Neuronal stem cell (in vitro differentiated cells): Measurements from ENCODE around the gene TYW1B.
"Not testable (repeated sequence)": the region's sequence is repeated elsewhere in the genome, so short reads cannot be mapped to it uniquely, and the experiment has no call there.

ENCODE experiments used
- DNase-seq: peaks from one replicate; pipeline ENCODE4 v3.0.0-alpha.2; 2013; ENCODE audit warnings: low spot score
- H2AFZ ChIP-seq: one replicate; pipeline ENCODE4 v1.6.1; 2013; ENCODE audit warnings: mild to moderate bottlenecking, low read length, inconsistent platforms
- H2AK5ac ChIP-seq: 2 replicates; pipeline ENCODE4 v1.6.1; 2013; ENCODE audit warnings: low read depth, mild to moderate bottlenecking, inconsistent platforms, low read length, moderate library complexity, mixed read lengths
- H2BK120ac ChIP-seq: 2 replicates; pipeline ENCODE4 v1.6.1; 2013; ENCODE audit warnings: low read depth, mild to moderate bottlenecking, inconsistent platforms, low read length, moderate library complexity, mixed read lengths
- H2BK12ac ChIP-seq: one replicate; pipeline ENCODE4 v1.6.1; 2013; ENCODE audit warnings: low read length, inconsistent platforms
- H2BK15ac ChIP-seq: 2 replicates; pipeline ENCODE4 v1.6.1; 2013; ENCODE audit warnings: mild to moderate bottlenecking, low read length, inconsistent platforms, mixed read lengths
- H2BK5ac ChIP-seq: one replicate; pipeline ENCODE4 v1.6.1; 2013; ENCODE audit warnings: inconsistent platforms, mild to moderate bottlenecking, low read length, moderate library complexity
- H3K14ac ChIP-seq: one replicate; pipeline ENCODE4 v1.6.1; 2013; ENCODE audit warnings: low read length, inconsistent platforms
- H3K18ac ChIP-seq: 2 replicates; pipeline ENCODE4 v1.6.1; 2013; ENCODE audit warnings: low read length, inconsistent platforms
- H3K23ac ChIP-seq: 2 replicates; pipeline ENCODE4 v1.6.1; 2013; ENCODE audit warnings: low read depth, mild to moderate bottlenecking, mixed read lengths, low read length, inconsistent platforms; ENCODE audit not compliant: poor library complexity
- H3K27ac ChIP-seq: replicated peaks from 3 replicates; pipeline ENCODE4 v1.5.1; 2013; ENCODE audit warnings: low read length, inconsistent platforms
- H3K27me3 ChIP-seq, 3 experiments: 2 replicates each; pipeline ENCODE4 v1.6.1; 2013; ENCODE audit warnings: low read length in 3 of 3, mild to moderate bottlenecking in 2 of 3, inconsistent platforms in 1 of 3, low read depth in 1 of 3, mixed read lengths in 1 of 3, moderate library complexity in 1 of 3; ENCODE audit not compliant: control insufficient read depth in 3 of 3, insufficient read depth in 3 of 3
- H3K36me3 ChIP-seq, 2 donors: replicated peaks in 1 of 2; 2 replicates each; pipeline ENCODE4 v1.6.1; 2013; ENCODE audit warnings: low read length in 2 of 2; ENCODE audit not compliant: control insufficient read depth in 2 of 2, insufficient read depth in 2 of 2
- H3K4ac ChIP-seq: 2 replicates; pipeline ENCODE4 v1.6.1; 2013; ENCODE audit warnings: inconsistent platforms, mild to moderate bottlenecking, low read length, moderate library complexity
- H3K4me1 ChIP-seq, 2 donors: 1 replicate in 1 of 2; 2 replicates in 1 of 2; pipeline ENCODE4 v1.6.1; 2013; ENCODE audit warnings: low read length in 2 of 2, low read depth in 1 of 2; ENCODE audit not compliant: control insufficient read depth in 2 of 2, insufficient read depth in 1 of 2
- H3K4me2 ChIP-seq: one replicate; pipeline ENCODE4 v1.6.1; 2013; ENCODE audit warnings: mild to moderate bottlenecking, low read length, inconsistent platforms; ENCODE audit not compliant: insufficient read depth, poor library complexity, severe bottlenecking
- H3K4me3 ChIP-seq, 2 donors: 2 replicates each; pipeline ENCODE4 v1.5.1; 2013; ENCODE audit warnings: low read length in 2 of 2, mild to moderate bottlenecking in 2 of 2, inconsistent platforms in 1 of 2, moderate library complexity in 1 of 2
- H3K79me1 ChIP-seq: one replicate; pipeline ENCODE4 v1.6.1; 2013; ENCODE audit warnings: low read depth, mild to moderate bottlenecking, inconsistent platforms, low read length, moderate library complexity
- H3K9ac ChIP-seq: one replicate; pipeline ENCODE4 v1.6.1; 2013; ENCODE audit warnings: mild to moderate bottlenecking, low read depth, low read length, inconsistent platforms; ENCODE audit not compliant: poor library complexity
- H3K9me3 ChIP-seq, 2 donors: replicated peaks in 1 of 2; 2 replicates each; pipeline versions ENCODE3 to v1.6.1; 2013; ENCODE audit warnings: low read length in 2 of 2, mild to moderate bottlenecking in 2 of 2, inconsistent platforms in 1 of 2, low read depth in 1 of 2, mixed read lengths in 1 of 2, moderate library complexity in 1 of 2; ENCODE audit not compliant: control insufficient read depth in 2 of 2, insufficient read depth in 1 of 2
- H4K8ac ChIP-seq: one replicate; pipeline ENCODE4 v1.6.1; 2013; ENCODE audit warnings: low read depth, mild to moderate bottlenecking, inconsistent platforms, low read length, moderate library complexity
- H4K91ac ChIP-seq: one replicate; pipeline ENCODE4 v1.6.1; 2013; ENCODE audit warnings: low read length, low read depth, mild to moderate bottlenecking, inconsistent platforms; ENCODE audit not compliant: poor library complexity
- WGBS, 2 donors: extraction: QIAGEN DNeasy Blood & Tissue Kit; methylation state at CpG; one replicate each; pipeline ENCODE4 v1.1.7; 2013; ENCODE audit warnings: missing lambda C conversion rate in 2 of 2, mixed read lengths in 1 of 2; ENCODE audit not compliant: insufficient read length in 2 of 2, insufficient replicate concordance in 1 of 2; ENCODE audit errors: extremely low coverage in 2 of 2; 5-methylcytosine and 5-hydroxymethylcytosine counted together

Gene TYW1B

GRCh38 chr7:72855261-72855660, 27.3 kb upstream of the TYW1B start:
- H3K4ac ChIP-seq, H2AK5ac ChIP-seq, DNase-seq, H2BK15ac ChIP-seq, H4K91ac ChIP-seq, H2AFZ ChIP-seq, H3K9ac ChIP-seq, H2BK12ac ChIP-seq, H3K27me3 ChIP-seq, H2BK5ac ChIP-seq, H3K18ac ChIP-seq, H4K8ac ChIP-seq, H3K4me2 ChIP-seq, H3K27ac ChIP-seq, H3K4me3 ChIP-seq, H3K4me1 ChIP-seq, H3K36me3 ChIP-seq, H2BK120ac ChIP-seq, H3K23ac ChIP-seq, H3K14ac ChIP-seq, H3K79me1 ChIP-seq, H3K9me3 ChIP-seq: not testable (repeated sequence)
- no CpG with 5 or more reads among the region's 6 CpGs for WGBS, 2 donors

DNA sequence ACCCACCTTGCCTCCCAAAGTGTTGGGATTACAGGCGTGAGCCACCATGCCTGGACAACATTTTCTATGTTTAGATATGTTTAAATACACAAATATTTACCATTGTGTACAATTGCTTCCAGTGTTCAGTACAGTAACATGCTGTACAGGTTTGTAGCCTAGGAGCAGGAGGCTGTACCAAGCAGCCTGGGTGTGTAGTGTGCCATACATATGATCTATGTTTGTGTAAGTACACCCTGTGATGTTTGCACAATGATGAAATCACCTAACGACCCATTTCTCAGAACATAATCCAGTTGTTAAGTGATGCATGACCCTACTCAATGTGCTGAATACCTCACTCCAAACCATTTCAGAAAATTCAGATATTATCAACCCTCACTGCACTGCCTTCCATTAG, 24.9 kb upstream of the TYW1B start:
- H3K27ac ChIP-seq, DNase-seq, H3K18ac ChIP-seq: not testable (repeated sequence)

GRCh38 chr7:72850746-72851145, 22.7 kb upstream of the TYW1B start:
- not testable (repeated sequence) for H2AK5ac ChIP-seq, H3K4me1 ChIP-seq, H3K4me3 ChIP-seq, H3K27ac ChIP-seq, H2BK5ac ChIP-seq, H3K36me3 ChIP-seq, H4K91ac ChIP-seq, H3K27me3 ChIP-seq, H3K4me2 ChIP-seq, H3K9ac ChIP-seq, H3K79me1 ChIP-seq, H3K9me3 ChIP-seq, H3K23ac ChIP-seq, H4K8ac ChIP-seq, H2BK12ac ChIP-seq, H3K4ac ChIP-seq, H3K14ac ChIP-seq, H3K18ac ChIP-seq, H2BK120ac ChIP-seq, H2BK15ac ChIP-seq, DNase-seq
- H2AFZ ChIP-seq: peak overlapping the region; percentile 45
- no CpG with 5 or more reads among the region's 3 CpGs for WGBS, 2 donors

More for the DNA sequence above, 24.9 kb upstream of the TYW1B start:
- not testable (repeated sequence) for H2BK12ac ChIP-seq, H3K4me1 ChIP-seq, H2AK5ac ChIP-seq, H3K4me3 ChIP-seq, H3K9ac ChIP-seq, H4K8ac ChIP-seq, H3K27me3 ChIP-seq, H2BK15ac ChIP-seq, H4K91ac ChIP-seq, H2BK120ac ChIP-seq, H3K4ac ChIP-seq, H2AFZ ChIP-seq, H3K4me2 ChIP-seq, H3K23ac ChIP-seq, H3K9me3 ChIP-seq, H3K79me1 ChIP-seq, H2BK5ac ChIP-seq, H3K14ac ChIP-seq, H3K36me3 ChIP-seq
- WGBS, 2 donors: no CpG with 5 or more reads among the region's 2 CpGs

DNA sequence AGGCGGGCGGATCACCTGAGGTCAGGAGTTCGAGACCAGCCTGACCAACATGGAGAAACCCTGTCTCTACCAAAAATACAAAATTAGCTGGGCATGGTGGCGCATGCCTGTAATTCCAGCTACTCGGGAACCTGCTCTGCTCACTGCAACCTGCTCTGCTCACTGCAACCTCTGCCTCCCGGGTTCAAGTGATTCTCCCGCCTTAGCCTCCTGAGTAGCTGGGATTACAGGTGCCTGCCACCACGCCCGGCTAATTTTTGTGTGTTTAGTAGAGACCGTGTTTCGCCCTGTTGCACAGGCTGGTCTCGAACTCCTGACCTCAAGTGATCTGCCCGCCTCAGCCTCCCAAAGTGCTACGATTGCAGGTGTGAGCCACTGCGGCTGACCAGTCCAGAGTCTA, 16.1 kb upstream of the TYW1B start:
- H3K9me3 ChIP-seq, H3K4me3 ChIP-seq, H2AK5ac ChIP-seq, DNase-seq, H3K27ac ChIP-seq, H4K8ac ChIP-seq, H3K23ac ChIP-seq, H3K14ac ChIP-seq, H2BK12ac ChIP-seq, H3K9ac ChIP-seq, H2BK15ac ChIP-seq, H2AFZ ChIP-seq, H3K79me1 ChIP-seq, H3K4me2 ChIP-seq, H3K27me3 ChIP-seq, H4K91ac ChIP-seq, H3K18ac ChIP-seq, H3K4me1 ChIP-seq, H3K36me3 ChIP-seq, H2BK120ac ChIP-seq, H2BK5ac ChIP-seq, H3K4ac ChIP-seq: not testable (repeated sequence)
- WGBS, 2 donors: no CpG with 5 or more reads among the region's 15 CpGs
